Measurements from ENCODE around the gene SLC22A23.

GRCh38 chr6:3261518-3261820 is 195.4 kb downstream of the SLC22A23 start:
- TF ChIP-seq CTCF (conservative IDR thresholded peaks at IDR 0.05) (no peak), ZFX (IDR thresholded peaks at IDR 0.05) (no peak)

Data from C4-2B (cell line).